Activated T-cell treated with anti-CD3 and anti-CD28 coated beads, Interleukin-2, amount 50 U/mL, for 24 hours (primary cell): ENCODE results near the gene MFSD6.
"Not testable (repeated sequence)": the region's sequence is repeated elsewhere in the genome, so short reads cannot be mapped to it uniquely, and the experiment has no call there.

Experiments used
- DNase-seq: peaks from one replicate; pipeline ENCODE4 v3.0.0-alpha.2; 2020
- H3K27ac Mint-ChIP-seq: 2 replicates; pipeline ENCODE4 v1.8.0; 2020; ENCODE audit warnings: mild to moderate bottlenecking, mixed read lengths
- H3K27me3 Mint-ChIP-seq: 2 replicates; pipeline ENCODE4 v1.8.0; 2020; ENCODE audit warnings: mixed read lengths
- H3K36me3 Mint-ChIP-seq: 2 replicates; pipeline ENCODE4 v1.8.0; 2020; ENCODE audit warnings: low read depth, mixed read lengths
- H3K4me1 Mint-ChIP-seq: 2 replicates; pipeline ENCODE4 v1.8.0; 2020; ENCODE audit warnings: low read depth, mixed read lengths
- H3K4me3 Mint-ChIP-seq: 2 replicates; pipeline ENCODE4 v1.8.0; 2020; ENCODE audit warnings: mild to moderate bottlenecking, moderate library complexity, mixed read lengths
- H3K9me3 Mint-ChIP-seq: 2 replicates; pipeline ENCODE4 v1.8.0; 2020; ENCODE audit warnings: mixed read lengths

The MFSD6 gene

GRCh38 chr2:190501702-190502407, 93.7 kb downstream of the MFSD6 start:
- no peak for DNase-seq
- peak overlapping the region; percentile 74 for H3K27ac Mint-ChIP-seq
- no peaks in the 10 kb centered on the region for H3K27me3 Mint-ChIP-seq
- H3K36me3 Mint-ChIP-seq = peaks cover 88% of the 10 kb centered on the region
- H3K4me3 Mint-ChIP-seq = no peak overlapping the region
- peaks cover 21% of the 10 kb centered on the region for H3K4me1 Mint-ChIP-seq
- H3K9me3 Mint-ChIP-seq = no peaks in the 10 kb centered on the region

GRCh38 chr2:190503088-190503487, 94.9 kb downstream of the MFSD6 start:
- no peaks in the 10 kb centered on the region for H3K27me3 Mint-ChIP-seq
- H3K9me3 Mint-ChIP-seq = no peaks in the 10 kb centered on the region
- peak overlapping the region; percentile 16 for H3K27ac Mint-ChIP-seq
- H3K4me3 Mint-ChIP-seq = no peak overlapping the region
- H3K36me3 Mint-ChIP-seq = peaks cover 91% of the 10 kb centered on the region
- DNase-seq = no peak
- peaks cover 21% of the 10 kb centered on the region for H3K4me1 Mint-ChIP-seq

- no peaks in the 10 kb centered on the region for H3K9me3 Mint-ChIP-seq
These were observed 96.8 kb downstream of the MFSD6 start for GRCh38 chr2:190504912-190505311.

DNA sequence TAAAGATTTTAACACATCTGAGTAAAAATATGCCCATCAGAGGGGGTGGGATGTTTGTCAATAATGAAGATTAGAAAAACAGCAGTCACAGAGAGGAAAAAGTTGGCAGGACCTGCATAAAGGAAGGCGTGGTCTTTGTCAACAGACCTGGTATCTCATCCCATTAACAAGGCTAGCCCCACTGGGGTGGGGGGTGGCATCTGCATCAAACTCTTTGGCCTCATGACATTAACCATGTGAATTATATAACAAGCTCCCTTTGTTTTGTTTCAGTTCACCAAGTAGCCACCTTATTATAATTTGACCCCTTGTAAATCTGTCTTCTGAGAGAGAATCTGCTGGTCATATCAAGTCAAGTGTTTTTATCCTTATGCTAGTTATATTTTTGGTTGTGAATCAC, 97.5 kb downstream of the MFSD6 start:
- no peak overlapping the region for H3K4me3 Mint-ChIP-seq
- H3K36me3 Mint-ChIP-seq = peaks cover 93% of the 10 kb centered on the region
- H3K4me1 Mint-ChIP-seq = peaks cover 19% of the 10 kb centered on the region
- H3K9me3 Mint-ChIP-seq = no peaks in the 10 kb centered on the region
- DNase-seq = no peak
- no peaks in the 10 kb centered on the region for H3K27me3 Mint-ChIP-seq
- peak overlapping the region; percentile 10 for H3K27ac Mint-ChIP-seq

More at GRCh38 chr2:190504912-190505311, 96.8 kb downstream of the MFSD6 start:
- peaks cover 93% of the 10 kb centered on the region for H3K36me3 Mint-ChIP-seq
- H3K4me3 Mint-ChIP-seq = no peak overlapping the region
- no peak overlapping the region for H3K27ac Mint-ChIP-seq
- peaks cover 21% of the 10 kb centered on the region for H3K4me1 Mint-ChIP-seq
- DNase-seq = no peak
- no peaks in the 10 kb centered on the region for H3K27me3 Mint-ChIP-seq

DNA sequence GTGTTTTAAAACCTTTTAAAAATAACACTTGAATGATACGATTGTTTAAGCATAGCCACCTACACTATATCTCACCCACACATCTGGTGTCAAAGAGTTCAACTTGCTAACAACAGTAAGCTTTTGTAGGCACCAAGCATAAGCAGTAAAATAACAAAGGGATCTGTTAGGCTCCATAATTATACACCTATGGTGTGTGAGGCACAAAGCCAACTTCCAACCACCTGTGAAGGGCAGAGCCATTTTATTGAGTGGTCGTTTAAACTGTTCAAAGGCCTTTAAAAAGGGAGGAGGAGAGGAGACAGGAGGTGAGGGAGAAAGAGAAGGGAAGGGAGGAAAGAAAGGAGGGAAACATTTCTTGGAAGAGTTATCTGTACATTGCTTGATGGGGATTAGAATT, 98.5 kb downstream of the MFSD6 start:
- DNase-seq = no peak
- no peaks in the 10 kb centered on the region for H3K27me3 Mint-ChIP-seq
- peaks cover 12% of the 10 kb centered on the region for H3K4me1 Mint-ChIP-seq
- H3K27ac Mint-ChIP-seq = peak overlapping the region; percentile 66
- no peak overlapping the region for H3K4me3 Mint-ChIP-seq
- peaks cover 90% of the 10 kb centered on the region for H3K36me3 Mint-ChIP-seq
- H3K9me3 Mint-ChIP-seq = no peaks in the 10 kb centered on the region

DNA sequence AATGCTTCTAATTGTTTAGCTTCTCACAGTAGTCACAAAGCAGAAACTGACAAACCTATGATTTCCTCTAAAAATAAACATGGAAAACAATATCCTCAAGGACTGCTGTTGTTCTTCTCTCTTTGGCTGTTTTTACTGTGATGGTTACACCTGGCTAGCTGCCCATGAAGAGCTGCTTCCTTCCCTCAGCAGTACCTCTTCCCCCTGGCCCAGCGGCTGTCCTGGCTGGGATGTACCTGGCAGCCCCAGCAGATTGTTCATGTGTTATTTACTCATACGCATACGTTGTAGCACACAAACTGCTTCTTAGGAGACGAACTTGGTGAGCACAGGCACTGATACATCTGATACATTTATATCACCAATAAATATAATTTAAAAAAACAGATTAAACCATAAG, 99.0 kb downstream of the MFSD6 start:
- Mint-ChIP-seq H3K27me3 (no peaks in the 10 kb centered on the region), H3K36me3 (peaks cover 85% of the 10 kb centered on the region), H3K4me3 (no peak overlapping the region), H3K27ac (peak overlapping the region; percentile 74), H3K9me3 (no peaks in the 10 kb centered on the region), H3K4me1 (peaks cover 7% of the 10 kb centered on the region)
- DNase-seq = no peak

DNA sequence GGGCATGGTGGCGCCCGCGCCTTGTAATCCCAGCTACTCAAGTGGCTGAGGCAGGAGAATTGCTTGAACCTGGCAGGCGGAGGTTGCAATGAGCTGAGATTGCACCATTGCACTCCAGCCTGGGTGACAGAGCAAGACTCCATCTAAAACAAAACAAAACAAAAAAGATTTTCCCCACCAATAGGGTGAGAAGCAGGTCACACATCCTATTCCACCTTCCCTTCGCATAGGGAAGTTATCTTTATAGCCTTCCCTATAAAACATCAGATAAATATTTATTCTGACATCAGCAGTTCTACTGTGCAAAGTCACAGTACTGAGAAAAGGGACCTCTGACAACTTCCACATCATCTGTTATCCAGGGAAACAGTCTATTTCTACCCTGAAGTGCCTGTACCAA, 101.7 kb downstream of the MFSD6 start:
- not testable (repeated sequence) for DNase-seq, H3K9me3 Mint-ChIP-seq, H3K27me3 Mint-ChIP-seq, H3K4me3 Mint-ChIP-seq
- peaks cover 16% of the 10 kb centered on the region for H3K4me1 Mint-ChIP-seq
- H3K27ac Mint-ChIP-seq = peak overlapping the region; percentile 9
- peaks cover 81% of the 10 kb centered on the region for H3K36me3 Mint-ChIP-seq

- H3K27me3 Mint-ChIP-seq = no peaks in the 10 kb centered on the region
- peaks cover 77% of the 10 kb centered on the region for H3K36me3 Mint-ChIP-seq
- no peak for DNase-seq
- H3K9me3 Mint-ChIP-seq = no peaks in the 10 kb centered on the region
- peaks cover 27% of the 10 kb centered on the region for H3K4me1 Mint-ChIP-seq
- H3K4me3 Mint-ChIP-seq = no peak overlapping the region
- no peak overlapping the region for H3K27ac Mint-ChIP-seq
These were observed 102.9 kb downstream of the MFSD6 start for GRCh38 chr2:190511104-190511503.

- no peak for DNase-seq
- peak overlapping the region; percentile 71 for H3K27ac Mint-ChIP-seq
These were observed 104.5 kb downstream of the MFSD6 start for GRCh38 chr2:190512539-190513095.

GRCh38 chr2:190513877-190514276, 105.7 kb downstream of the MFSD6 start:
- peaks cover 78% of the 10 kb centered on the region for H3K36me3 Mint-ChIP-seq

More at GRCh38 chr2:190512539-190513095, 104.5 kb downstream of the MFSD6 start:
- peaks cover 78% of the 10 kb centered on the region for H3K36me3 Mint-ChIP-seq
- no peaks in the 10 kb centered on the region for H3K27me3 Mint-ChIP-seq
- H3K4me3 Mint-ChIP-seq = no peak overlapping the region
- peaks cover 33% of the 10 kb centered on the region for H3K4me1 Mint-ChIP-seq
- no peaks in the 10 kb centered on the region for H3K9me3 Mint-ChIP-seq

GRCh38 chr2:190514676-190515075, 106.5 kb downstream of the MFSD6 start:
- Mint-ChIP-seq H3K4me1 (peaks cover 37% of the 10 kb centered on the region), H3K4me3 (no peak overlapping the region), H3K9me3 (no peaks in the 10 kb centered on the region), H3K36me3 (peaks cover 77% of the 10 kb centered on the region), H3K27me3 (no peaks in the 10 kb centered on the region), H3K27ac (no peak overlapping the region)
- no peak for DNase-seq

More at GRCh38 chr2:190513877-190514276, 105.7 kb downstream of the MFSD6 start:
- Mint-ChIP-seq H3K9me3 (no peaks in the 10 kb centered on the region), H3K27me3 (no peaks in the 10 kb centered on the region), H3K4me1 (peaks cover 33% of the 10 kb centered on the region), H3K4me3 (no peak overlapping the region), H3K27ac (no peak overlapping the region)
- DNase-seq = no peak

DNA sequence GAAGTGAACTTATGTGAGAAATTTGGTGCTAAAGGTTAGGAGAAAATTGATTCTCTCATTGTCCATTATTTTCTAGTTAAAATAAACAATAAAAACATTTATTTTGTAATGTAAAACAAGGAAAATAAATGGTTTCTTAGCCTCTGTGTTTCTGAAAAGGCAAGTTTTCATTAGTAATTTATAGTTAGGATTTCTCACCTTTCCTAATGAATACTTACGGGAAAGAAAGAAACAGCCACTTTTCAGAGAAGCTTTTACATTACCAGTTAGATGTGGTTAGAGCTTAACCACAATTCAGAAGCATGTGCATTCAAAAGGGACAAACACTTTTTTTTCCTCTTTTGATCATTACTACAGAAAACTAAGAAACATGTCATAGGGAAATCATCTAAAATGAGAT, 107.5 kb downstream of the MFSD6 start:
- Mint-ChIP-seq H3K27me3 (no peaks in the 10 kb centered on the region), H3K9me3 (no peaks in the 10 kb centered on the region), H3K4me3 (no peak overlapping the region), H3K27ac (peak overlapping the region; percentile 67), H3K4me1 (peaks cover 47% of the 10 kb centered on the region), H3K36me3 (peaks cover 77% of the 10 kb centered on the region)
- no peak for DNase-seq

GRCh38 chr2:190517468-190517867, 109.3 kb downstream of the MFSD6 start:
- Mint-ChIP-seq H3K27ac (peak overlapping the region; percentile 16), H3K36me3 (peaks cover 80% of the 10 kb centered on the region), H3K9me3 (no peaks in the 10 kb centered on the region), H3K4me1 (peaks cover 59% of the 10 kb centered on the region), H3K27me3 (no peaks in the 10 kb centered on the region), H3K4me3 (no peak overlapping the region)
- DNase-seq = no peak

DNA sequence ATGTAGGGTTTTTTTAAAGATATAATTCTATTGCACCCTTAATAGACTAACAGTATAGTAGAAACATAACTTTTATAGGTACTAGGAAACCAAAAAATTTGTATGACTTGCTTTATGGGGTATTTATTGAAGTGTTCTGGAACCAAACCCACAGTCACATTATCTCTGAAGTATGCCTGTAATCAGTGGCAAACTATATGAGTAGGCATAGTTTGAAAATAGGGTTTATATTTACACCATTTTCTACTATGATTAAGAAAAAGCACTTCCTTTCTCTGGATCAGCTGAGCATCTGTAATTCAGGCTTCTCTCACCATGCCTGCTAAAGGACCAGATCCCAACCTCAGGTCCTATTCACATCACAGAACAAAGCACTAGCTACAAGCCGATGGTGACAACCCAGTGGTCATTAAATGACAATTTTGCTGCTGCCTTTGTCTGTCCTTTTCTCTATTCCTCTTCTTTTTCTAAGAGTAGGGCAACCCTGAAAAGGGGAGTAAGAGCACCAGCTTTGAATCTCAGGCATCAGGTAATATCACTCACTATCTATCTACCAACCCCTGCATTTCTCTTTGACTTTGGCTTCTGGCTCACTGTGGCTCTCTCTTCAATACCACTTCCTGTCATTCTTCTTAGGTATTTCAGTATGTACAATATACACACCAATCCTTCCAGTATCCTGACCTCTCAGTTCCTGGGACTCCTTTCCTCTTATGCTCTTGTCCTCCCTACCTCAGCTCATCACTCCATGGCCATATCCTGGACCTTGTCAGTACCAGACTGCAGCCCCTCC, 112.0 kb downstream of the MFSD6 start:
- Mint-ChIP-seq H3K9me3 (no peaks in the 10 kb centered on the region), H3K4me3 (no peak overlapping the region), H3K27me3 (no peaks in the 10 kb centered on the region), H3K36me3 (peaks cover 76% of the 10 kb centered on the region), H3K4me1 (peaks cover 51% of the 10 kb centered on the region), H3K27ac (peak overlapping the region; percentile 77)
- no peak for DNase-seq

- no peak overlapping the region for H3K27ac Mint-ChIP-seq
- peaks cover 39% of the 10 kb centered on the region for H3K36me3 Mint-ChIP-seq
- no peaks in the 10 kb centered on the region for H3K27me3 Mint-ChIP-seq
- no peak for DNase-seq
- H3K4me1 Mint-ChIP-seq = peaks cover 61% of the 10 kb centered on the region
- no peak overlapping the region for H3K4me3 Mint-ChIP-seq
- no peaks in the 10 kb centered on the region for H3K9me3 Mint-ChIP-seq
These were observed 116.8 kb downstream of the MFSD6 start for GRCh38 chr2:190524928-190525327.
